ENCODE results near the gene CYFIP1.

The CYFIP1 gene

GRCh38 chr15:22961762-22962161 is 18.4 kb downstream of the CYFIP1 start:
- no peaks in the 10 kb centered on the region for H3K36me3 ChIP-seq (ENCODE audit: insufficient read depth)
- H3K9ac ChIP-seq: no peak overlapping the region
- no peak overlapping the region for H2AFZ ChIP-seq (ENCODE audit: low read depth)
- TF ChIP-seq CTCF (conservative IDR thresholded peaks at IDR 0.05; ENCODE audit: low read depth, low read length): no peak
- H3K79me2 ChIP-seq (ENCODE audit: insufficient read depth, low read depth): peaks cover 54% of the 10 kb centered on the region
- H3K4me1 ChIP-seq (ENCODE audit: low read depth, poor library complexity, severe bottlenecking): peaks cover 12% of the 10 kb centered on the region
- H3K27ac ChIP-seq: no peak overlapping the region
- no peak overlapping the region for H3K4me2 ChIP-seq
- no peaks in the 10 kb centered on the region for H3K27me3 ChIP-seq (ENCODE audit: insufficient read depth, low read depth)
- no peak overlapping the region for H3K4me3 ChIP-seq (IDR thresholded peaks at IDR 0.05; ENCODE audit: insufficient read depth, low read depth, low read length)
- H4K20me1 ChIP-seq (ENCODE audit: insufficient read depth): no peaks in the 10 kb centered on the region

- H2AFZ ChIP-seq (ENCODE audit: low read depth): no peak overlapping the region
- no peak overlapping the region for H3K4me2 ChIP-seq
- H3K27me3 ChIP-seq (ENCODE audit: insufficient read depth, low read depth): no peaks in the 10 kb centered on the region
- H3K9ac ChIP-seq: no peak overlapping the region
- TF ChIP-seq CTCF (conservative IDR thresholded peaks at IDR 0.05; ENCODE audit: low read depth, low read length): no peak
- H3K36me3 ChIP-seq (ENCODE audit: insufficient read depth): no peaks in the 10 kb centered on the region
- H3K27ac ChIP-seq: no peak overlapping the region
- H3K79me2 ChIP-seq (ENCODE audit: insufficient read depth, low read depth): peaks cover 50% of the 10 kb centered on the region
- H4K20me1 ChIP-seq (ENCODE audit: insufficient read depth): no peaks in the 10 kb centered on the region
- peaks cover 12% of the 10 kb centered on the region for H3K4me1 ChIP-seq (ENCODE audit: low read depth, poor library complexity, severe bottlenecking)
- H3K4me3 ChIP-seq (IDR thresholded peaks at IDR 0.05; ENCODE audit: insufficient read depth, low read depth, low read length): no peak overlapping the region
Observed at GRCh38 chr15:22960556-22960955, 19.6 kb downstream of the CYFIP1 start.

- H3K27me3 ChIP-seq (ENCODE audit: insufficient read depth, low read depth): no peaks in the 10 kb centered on the region
- peaks cover 12% of the 10 kb centered on the region for H3K4me1 ChIP-seq (ENCODE audit: low read depth, poor library complexity, severe bottlenecking)
- no peak overlapping the region for H3K4me3 ChIP-seq (IDR thresholded peaks at IDR 0.05; ENCODE audit: insufficient read depth, low read depth, low read length)
- no peaks in the 10 kb centered on the region for H4K20me1 ChIP-seq (ENCODE audit: insufficient read depth)
- no peak overlapping the region for H2AFZ ChIP-seq (ENCODE audit: low read depth)
- H3K9ac ChIP-seq: no peak overlapping the region
- H3K36me3 ChIP-seq (ENCODE audit: insufficient read depth): no peaks in the 10 kb centered on the region
- no peak for TF ChIP-seq CTCF (conservative IDR thresholded peaks at IDR 0.05; ENCODE audit: low read depth, low read length)
- H3K4me2 ChIP-seq: no peak overlapping the region
- no peak overlapping the region for H3K27ac ChIP-seq
- H3K79me2 ChIP-seq (ENCODE audit: insufficient read depth, low read depth): peaks cover 47% of the 10 kb centered on the region
Observed at GRCh38 chr15:22960126-22960525, 20.0 kb downstream of the CYFIP1 start.

GRCh38 chr15:22959321-22960101 is 20.7 kb downstream of the CYFIP1 start:
- TF ChIP-seq CTCF (conservative IDR thresholded peaks at IDR 0.05; ENCODE audit: low read depth, low read length): no peak
- Histone ChIP-seq H3K9ac (no peak overlapping the region), H3K79me2 (ENCODE audit: insufficient read depth, low read depth) (peaks cover 45% of the 10 kb centered on the region), H3K4me1 (ENCODE audit: low read depth, poor library complexity, severe bottlenecking) (peaks cover 12% of the 10 kb centered on the region), H3K36me3 (ENCODE audit: insufficient read depth) (no peaks in the 10 kb centered on the region), H3K27me3 (ENCODE audit: insufficient read depth, low read depth) (no peaks in the 10 kb centered on the region), H3K4me2 (no peak overlapping the region), H2AFZ (ENCODE audit: low read depth) (no peak overlapping the region), H4K20me1 (ENCODE audit: insufficient read depth) (no peaks in the 10 kb centered on the region), H3K4me3 (IDR thresholded peaks at IDR 0.05; ENCODE audit: insufficient read depth, low read depth, low read length) (no peak overlapping the region), H3K27ac (no peak overlapping the region)

All from KMS-11 (cell line).